RKO (cell line): ENCODE measurements around the gene POLG2.
"Not testable (repeated sequence)": the region's sequence is repeated elsewhere in the genome, so short reads cannot be mapped to it uniquely, and the experiment has no call there.

ENCODE experiments used
- DNase-seq: peaks from one replicate; pipeline ENCODE4 v3.0.0-alpha.2; 2016; ENCODE audit warnings: low spot score

Gene POLG2

DNA sequence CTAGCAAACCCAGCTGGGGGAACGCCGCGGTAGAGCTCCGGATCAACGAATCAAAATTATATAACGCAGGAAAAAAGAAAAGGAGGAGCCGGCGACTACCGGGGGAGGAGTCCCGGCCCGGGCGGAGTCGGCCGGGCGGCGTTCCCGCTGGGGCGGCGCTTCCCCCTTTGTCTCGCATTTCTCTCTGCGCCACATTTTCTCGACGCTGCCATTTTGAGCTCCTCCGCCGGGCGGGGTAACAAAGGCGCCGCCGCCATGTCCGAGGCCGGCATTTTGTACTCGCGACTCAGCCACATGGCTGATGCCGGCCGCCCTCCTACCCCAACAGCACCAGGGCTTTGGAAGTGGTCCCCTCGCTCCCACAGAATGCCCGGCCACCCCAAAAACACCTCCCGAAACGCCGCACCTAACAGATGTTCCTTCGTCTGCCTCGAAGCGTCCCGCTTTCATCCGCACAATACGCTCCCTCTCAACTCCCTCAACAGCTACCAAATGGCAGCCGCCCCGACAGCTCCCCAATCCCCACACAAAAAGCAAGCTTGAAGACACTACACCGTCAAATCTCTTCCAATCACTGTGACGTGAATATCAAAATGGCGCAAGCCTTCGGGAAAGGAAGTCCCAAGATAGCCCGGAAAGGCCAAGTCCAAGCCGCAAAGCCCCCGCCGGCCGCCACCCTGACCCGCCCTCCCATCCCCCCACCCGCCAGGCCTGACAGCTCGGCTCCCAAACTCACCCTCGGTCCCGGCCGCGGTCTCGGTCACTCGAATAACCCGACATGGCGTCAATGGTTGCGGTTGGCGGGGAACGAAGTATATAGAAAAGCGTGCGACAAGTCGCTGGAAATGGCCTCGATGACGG is 8.7 kb upstream of the POLG2 start:
- DNase-seq: peak; percentile 80

DNA sequence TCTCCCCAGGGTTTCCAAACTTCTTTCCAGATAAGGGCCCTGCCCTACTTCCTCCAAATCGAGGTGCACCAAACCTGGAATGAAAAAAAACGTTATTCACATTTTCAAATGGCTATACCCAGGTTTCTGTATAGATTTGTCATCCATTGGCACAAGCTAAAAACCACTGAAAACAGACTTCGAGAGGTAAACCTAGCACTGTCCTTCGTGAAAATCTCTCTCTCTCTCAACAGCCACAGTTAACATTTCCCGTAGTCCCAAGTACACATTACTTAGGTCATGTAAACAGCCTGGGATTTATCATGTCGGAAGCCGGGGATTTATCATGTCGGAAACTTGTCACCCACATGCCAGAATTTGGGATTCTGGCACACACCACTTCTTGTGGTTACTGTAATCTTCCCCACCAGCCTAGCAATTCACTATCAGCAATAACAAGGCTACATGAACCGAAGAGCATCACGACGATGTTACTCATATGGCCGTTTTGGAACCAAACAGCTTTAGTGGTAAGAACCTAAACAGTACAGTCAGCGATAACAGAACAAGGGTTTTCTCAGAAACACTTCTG is 8.0 kb upstream of the POLG2 start:
- DNase-seq: peak; percentile 69

DNA sequence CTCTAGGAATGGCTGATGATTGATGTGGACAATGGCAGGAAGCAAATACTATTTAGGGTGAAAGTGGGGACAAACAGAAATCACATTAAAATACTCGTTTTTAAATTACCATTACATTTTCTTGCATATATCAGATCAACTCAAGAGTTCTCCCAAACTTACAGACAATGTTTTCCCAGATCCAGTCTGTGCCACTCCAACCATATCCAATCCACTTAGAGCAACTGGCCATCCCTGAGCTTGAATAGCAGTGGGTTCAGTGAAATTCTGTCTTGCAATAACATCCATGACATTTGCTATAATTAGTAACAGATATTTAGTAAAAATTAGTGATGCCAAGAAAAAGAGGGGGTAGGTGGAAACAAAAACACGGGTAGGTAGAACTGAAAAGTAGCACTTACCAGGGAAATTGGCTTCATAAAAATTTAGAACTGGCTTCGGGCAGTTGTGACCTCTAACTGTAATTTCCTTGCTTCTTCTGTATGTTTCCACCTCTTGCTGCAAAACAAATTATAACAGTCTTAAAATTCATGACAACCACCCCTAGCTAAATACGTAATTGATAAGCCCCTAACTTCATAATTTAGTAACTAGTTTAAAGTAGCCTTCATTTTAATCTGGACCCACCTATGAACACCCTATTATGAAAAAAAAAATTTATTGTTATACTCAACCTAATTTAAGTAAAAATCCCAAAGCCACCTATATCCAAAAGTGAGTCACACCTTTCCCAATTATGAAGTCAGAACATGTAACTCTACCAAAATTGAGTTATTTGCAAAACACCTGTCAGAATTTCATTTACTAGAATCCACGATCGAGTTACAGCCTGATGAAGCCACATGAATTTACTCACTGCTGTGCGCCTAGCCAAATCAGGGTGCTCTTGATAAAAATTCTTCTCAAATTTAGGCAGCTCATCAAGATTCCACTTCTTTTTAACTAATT is 7.2 kb upstream of the POLG2 start:
- DNase-seq: no peak

DNA sequence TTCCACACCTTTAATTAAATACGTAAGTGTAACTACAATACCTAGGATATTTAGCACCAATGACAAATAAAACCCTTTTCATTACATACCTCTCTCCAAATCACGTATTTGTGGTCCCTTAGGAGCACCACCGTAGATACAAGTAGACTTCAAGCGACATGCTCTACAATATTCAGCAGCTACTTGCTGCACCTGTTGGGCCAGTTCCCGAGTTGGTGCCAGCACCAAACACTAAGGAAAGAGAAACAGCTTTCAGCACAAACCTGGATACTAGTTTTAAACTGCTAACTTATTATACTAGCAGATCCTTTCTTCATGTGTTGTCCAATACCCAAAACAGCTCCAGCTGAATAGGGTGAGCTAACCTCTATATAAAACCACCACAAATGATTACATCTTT is 6.5 kb upstream of the POLG2 start:
- DNase-seq: no peak

DNA sequence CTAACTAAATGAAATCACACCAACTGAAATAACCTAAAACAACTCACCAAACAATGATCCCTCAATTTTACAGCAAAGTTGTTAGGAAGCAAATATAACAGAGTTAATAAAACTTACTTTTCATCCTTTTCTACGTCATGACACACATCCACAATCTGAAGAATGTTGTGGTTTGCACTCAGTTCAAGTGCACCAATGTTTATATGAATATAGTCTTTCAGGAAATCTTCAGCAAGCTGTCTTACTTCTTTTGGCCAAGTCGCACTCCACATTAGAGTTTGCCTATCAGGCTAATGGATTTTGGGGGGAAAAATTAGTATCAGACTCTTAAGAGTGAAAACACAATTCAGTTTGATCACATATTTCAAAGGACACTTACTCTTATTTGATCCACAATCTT is 6.0 kb upstream of the POLG2 start:
- no peak for DNase-seq

DNA sequence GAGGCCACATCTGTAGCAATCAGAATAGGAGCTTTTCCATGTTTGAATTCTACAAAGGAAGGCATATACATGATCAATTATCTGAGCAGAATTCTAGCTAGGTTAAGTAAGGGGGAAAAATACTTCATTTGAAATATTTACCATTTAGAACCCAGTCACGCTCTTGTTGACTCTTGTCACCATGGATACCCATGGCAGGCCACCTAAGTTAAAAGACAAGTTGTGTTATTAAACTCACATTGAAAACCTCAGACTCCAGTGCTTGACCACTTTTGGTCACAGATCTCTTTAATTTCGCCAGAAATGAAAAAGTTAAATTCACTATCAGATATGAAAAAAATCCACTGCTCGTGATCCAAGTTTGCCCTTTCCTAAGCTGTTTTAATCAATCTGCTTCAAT is 5.2 kb upstream of the POLG2 start:
- DNase-seq: no peak

DNA sequence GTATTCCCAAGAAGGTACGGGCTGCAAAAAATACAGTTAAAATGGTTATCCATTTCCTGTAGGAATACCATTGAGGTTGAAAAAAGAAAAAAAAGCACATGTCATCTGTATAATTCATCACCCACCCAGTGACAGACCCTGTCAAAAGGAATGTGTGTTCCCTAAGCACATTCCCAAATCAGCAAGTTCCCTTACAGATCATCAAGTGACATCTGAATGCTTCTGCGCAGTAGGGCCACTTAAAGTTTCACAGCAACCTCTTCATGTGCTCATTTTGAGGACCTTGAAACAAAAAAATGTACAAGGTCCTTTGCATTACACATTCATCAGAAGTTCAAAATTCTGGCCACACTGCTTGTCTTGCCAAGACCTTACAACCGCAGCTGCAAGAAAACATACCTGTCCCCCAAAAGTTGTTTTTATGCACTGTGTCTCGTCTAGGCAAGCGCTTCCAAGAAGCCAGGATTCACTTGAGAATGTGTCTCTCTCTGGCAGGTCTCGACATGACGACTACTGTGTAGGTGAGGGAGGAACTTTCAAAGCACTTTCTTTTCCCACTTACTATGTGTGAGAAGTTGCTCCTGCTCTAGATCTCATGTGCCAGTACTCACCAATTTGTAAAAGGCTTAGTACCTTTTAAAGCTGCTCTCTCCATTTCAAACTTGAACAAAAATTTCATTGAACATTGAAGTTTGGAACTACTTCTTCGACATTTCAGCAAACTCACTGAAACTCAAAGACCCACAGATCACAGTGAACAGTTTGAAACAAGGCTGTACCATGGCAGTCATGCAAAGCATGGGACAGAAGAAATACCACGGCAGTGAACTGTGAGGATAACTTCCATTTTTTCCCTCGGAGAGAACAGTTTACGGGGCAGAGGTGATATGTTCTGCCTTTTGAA is 4.3 kb upstream of the POLG2 start:
- DNase-seq: no peak

DNA sequence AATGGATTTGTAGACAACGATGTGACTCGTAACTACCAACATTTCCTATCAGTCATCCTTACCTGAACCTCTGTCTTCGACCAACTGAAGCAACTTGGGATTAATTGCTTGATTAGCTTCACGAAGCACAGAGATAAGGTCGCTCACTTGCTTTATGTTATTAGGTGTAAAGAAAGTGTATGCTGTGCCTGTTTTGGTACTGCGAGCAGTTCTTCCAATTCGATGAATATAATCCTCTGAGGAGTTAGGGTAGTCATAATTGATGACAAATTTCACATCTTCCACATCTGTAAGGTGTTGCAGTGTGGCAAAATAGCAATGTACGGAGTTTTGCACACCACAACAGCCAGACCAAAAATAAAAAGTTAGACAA is 3.6 kb upstream of the POLG2 start:
- no peak for DNase-seq

DNA sequence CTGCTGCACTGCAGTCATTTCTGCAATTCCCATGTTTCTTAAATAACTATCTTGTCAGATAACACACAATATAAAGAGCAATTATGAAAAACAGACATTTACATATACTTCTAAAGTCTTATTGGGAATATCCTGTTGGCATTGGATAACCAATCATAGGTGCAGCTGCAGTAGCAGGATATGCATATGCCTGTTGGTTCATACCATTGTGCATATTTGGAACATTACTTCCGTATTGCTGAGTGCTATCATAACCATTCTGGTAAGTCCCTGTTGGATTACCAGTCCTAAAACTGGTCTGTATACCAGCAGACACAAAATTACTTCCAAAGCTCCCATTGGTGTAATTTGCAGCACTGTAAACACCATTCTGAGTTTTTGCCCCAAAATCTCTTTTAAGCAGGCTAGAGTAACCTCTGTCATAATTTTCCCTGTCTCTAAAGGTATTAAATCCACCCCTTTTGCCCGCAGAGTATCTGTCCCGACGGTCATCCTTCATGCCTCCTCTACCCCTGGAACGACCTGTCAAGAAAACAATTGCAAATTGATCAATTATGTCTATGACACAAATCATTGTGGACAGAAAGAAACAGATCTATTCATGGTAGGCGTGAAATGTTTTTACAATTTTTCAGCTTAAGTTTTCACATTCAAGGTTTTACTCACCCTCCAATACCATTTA is 3.1 kb upstream of the POLG2 start:
- peak; percentile 75 for DNase-seq

DNA sequence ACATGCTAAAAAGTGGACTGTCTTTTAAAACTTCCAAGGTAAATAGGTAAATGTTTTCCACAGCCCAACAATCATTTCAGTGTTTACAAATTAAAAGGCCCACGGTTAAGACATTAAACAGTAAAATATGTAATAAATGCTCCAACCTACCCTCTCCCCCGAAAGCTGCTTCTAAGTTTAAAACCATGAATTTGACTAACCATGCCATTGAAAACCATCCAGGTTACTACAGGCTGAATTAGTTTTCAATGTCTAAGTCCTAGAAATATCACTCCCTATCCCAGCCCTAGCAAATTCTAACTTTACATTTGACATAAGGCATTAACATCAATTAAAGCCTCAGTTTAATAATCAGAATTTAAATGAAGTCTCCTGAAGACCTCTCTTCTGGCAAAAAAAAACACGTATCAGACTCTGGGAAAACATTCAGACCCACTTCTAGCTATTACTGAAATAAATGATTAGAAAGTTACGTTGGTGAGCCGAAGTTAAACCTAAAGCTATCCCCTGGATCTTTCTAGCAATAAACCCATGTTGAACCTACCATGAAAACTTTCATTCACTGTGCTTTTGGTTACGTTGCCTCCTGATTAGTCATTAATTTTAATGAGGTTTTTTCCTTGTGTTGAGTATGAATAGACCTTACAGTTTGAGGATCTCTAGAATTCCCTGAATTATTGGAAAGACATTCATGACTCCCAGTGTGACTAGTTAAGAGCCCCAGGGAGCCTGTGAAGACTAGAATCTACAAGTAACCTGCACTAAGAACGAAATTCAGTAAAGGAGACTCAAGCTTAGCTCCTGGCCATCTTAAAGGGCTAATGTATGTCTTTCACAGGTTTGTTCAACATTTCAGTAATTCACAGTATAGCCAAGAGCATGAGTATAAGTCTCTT is 1.7 kb upstream of the POLG2 start:
- DNase-seq: peak; percentile 59

DNA sequence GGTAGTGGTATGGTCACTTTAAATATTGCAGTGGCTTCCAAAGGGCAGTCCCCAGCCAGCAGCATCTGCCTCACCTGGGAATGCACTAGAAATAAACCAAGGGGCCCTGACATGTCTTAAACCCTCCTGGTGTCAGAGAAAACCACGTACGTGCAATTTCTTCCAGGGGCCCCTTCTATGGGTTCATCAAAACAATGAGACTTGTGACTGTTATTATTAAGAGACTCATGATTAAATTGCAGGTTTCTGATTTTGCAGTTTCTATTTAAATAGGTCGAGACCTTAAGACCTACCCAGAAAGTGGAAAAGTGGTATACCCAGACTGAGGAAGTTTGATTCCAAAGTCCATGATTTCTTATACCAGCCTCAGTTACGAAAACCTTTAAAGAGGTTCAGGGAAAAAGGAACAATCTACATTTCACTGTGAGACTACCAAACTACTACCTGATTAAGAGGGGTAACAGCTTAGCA is 746 bp upstream of the POLG2 start:
- DNase-seq: no peak

DNA sequence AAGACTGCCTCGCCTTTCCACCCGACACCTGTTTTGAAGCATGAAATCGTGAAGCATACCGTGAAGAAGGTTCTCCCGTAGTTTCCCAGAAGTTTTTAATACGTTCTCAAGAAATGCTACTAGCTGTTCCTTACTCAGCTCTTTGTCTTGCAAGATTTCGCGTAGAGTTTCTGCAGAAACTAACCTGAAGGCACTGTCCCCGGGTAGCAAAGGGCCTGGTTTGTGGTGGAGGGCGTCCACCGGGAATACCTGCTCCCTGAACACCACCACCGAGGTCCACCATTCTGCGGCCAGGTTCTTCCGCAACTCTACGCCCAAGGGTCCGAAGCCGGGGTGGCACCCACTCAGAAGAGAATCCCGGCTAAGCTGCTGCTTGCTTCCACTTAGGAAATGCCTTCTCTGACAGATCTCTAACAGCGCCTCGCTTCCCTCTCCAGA is 487 bp downstream of the POLG2 start:
- DNase-seq: no peak

DNA sequence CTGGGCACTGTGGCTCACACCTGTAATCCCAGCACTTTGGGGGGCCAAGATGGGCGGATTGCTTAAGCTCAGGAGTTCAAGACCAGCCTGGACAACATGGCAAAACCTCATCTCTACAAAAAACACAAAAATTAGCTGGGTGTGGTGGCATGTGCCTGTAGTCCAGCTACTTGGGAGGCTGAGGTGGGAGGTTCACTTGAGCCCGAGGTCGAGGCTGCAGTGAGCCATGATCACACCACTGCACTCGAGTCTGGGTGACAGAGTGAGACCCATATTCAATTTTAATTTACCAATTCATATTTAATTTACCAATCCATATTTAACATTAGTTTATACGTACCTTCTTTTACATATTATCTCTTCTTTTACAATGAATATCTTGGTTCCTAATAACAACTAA is 1.6 kb downstream of the POLG2 start:
- DNase-seq: not testable (repeated sequence)

DNA sequence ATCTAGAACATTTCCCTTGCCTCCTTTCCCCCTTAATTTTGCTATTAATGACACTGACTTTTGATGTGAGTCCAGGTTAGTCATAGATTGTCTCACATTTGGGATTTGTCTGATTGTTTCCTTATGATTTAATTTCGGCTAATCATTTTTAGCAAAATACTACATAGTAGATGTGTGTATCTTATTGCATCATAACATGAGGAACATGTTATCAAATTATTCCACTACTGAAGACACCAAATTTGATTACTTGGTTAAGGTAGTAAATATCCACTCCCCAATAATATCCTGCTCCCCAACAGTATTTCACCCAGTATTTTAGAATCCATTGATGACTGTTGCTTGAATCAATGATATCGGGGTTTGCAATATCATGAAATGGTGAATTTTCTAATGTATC is 2.7 kb downstream of the POLG2 start:
- DNase-seq: no peak

DNA sequence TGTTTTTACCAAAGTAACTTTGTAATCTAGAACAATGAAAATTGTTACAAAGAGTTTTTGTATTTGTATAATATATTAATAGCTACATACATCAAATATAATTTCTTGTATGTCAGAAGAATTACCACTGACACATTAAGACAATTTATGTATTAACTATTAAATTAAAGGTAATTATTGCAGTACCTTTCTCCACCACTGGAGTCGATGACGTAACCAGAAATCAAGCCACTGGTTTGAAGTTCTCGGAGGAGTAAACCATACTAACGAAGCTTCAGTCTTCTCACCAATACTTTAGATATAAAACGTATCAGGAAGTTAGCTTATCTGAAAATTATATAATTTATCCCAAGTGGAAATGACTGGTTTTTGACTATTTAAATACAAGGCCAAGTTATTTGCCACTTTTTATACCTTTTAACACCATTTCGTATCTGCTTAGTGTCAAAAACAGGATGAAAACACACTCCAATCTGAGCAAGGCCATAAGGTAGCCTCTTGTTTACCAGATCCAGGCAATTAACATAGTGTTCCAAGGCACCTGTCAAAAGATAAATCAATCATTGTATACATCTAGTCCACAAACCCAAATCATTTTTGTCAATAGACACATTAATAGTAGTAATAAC is 4.3 kb downstream of the POLG2 start:
- no peak for DNase-seq

DNA sequence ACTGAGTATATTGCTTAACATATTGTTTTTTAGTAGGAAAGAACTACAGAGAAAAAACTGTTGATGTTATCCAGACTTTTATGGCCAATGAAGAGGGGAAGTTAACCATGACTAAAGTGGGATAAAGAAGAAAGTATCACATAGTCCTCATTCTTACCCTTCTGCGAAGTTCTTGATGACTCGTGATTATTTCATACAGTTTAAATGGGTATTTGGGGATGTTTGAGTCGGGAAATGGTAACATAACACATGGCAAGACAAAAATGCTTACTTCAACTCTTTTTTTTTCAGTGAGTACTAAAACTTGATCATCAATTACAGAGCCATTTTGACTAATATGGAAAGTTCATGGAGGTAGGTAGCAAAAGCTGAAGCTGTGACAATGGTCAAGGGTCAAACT is 4.9 kb downstream of the POLG2 start:
- peak; percentile 82 for DNase-seq

DNA sequence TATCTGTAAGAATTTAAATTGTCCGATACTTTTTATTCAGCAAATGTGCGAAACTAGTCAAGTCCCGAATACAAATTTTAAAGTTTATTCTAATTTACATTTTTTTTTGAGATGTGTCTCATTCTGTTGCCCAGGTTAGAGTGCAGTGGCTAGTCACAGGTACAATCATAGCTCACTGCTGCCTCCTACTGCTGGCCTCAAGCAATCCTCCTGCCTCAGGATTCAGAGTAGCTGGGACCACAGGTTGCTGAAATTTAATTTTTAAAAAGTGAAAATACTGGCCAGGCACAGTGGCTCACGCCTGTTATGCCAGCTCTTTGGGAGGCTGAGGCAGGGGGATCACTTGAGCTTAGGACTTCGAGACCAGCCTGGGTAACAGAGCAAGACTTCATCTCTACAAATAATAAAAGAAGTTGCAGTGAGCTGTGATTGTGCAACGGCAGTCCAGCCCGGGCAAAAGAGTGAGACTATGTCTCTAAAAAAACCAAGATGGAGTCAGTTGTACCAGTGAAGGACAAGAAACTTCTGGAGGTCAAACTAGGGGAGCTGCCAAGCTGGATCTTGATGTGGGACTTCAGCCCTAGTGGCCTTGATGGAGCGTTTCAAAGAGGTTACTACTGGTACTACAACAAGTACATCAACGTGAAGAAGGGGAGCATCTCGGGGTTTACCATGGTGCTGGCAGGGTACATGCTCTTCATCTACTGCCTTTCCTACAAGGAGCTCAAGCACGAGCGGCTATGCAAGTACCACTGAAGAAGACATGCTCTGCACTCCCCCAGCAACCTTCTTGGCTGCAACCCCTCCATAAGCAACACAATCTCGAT is 5.6 kb downstream of the POLG2 start:
- DNase-seq: no peak

DNA sequence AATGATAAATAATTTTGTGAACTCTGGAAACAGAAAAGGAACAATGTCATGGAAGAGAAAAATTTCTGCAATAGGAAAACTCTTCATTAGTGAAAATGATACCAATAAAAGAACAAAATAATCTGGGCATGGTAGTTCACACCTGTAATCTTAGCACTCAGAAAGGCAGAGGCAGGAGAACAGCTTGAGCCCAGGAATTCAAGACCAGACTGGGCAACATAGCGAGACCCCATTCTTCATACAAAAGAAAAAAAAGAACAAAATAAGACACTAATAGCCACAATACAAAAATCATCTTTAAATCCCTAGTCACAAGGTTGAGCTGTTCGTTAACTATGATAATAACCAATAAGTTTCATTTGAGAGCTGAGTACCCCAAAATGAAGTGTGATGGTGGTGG is 8.6 kb downstream of the POLG2 start:
- no peak for DNase-seq

DNA sequence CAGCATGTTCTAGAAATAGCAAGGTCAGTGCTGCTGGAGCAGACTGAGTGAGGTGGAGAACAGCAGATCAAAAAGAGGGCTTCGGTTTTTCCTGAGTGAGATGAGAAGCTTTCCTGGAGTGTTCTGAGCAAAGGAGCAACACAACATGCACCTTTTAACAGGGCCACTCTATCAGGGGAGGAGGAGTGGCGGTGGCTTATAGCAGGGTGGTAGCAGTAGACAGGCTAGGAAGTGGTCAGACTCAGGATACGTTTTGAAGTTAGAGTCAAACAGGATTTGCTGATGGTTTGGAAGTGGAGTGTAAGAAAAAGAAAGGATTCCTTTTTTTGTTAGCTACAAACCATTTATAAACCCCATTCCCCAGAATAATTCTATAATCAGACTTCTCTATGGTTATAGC is 12.5 kb downstream of the POLG2 start:
- no peak for DNase-seq
